SK-N-SH (cell line): Measurements from ENCODE around the gene GPR132. TPM values are rescaled to one million over a fixed set of nuclear protein-coding genes. Genes with fewer than 3 reads are reported as not detected.

Experiments
- CTCF ChIA-PET: fragments of 300-600, 350-600 bp; formaldehyde crosslinking; extraction: SDS; loops from one replicate; lab custom pipeline; 2021; lab: Yijun Ruan, JAX
- POLR2A ChIA-PET: fragments of 350-600 bp; sonication (Branson Sonifier 250); formaldehyde crosslinking; extraction: SDS; loops from one replicate; lab custom pipeline; 2020; ENCODE audit warnings: antibody characterized with exemption, inconsistent platforms; lab: Yijun Ruan, JAX
- DNase-seq: peaks from one replicate; pipeline ENCODE4 v3.0.0; 2012
- H2AFZ ChIP-seq: fragments of 200-600 bp; sonication (generic); 2 replicates; pipeline ENCODE4 v1.8.1; 2016; ENCODE audit warnings: antibody characterized with exemption, mild to moderate bottlenecking, low read depth
- H3F3A ChIP-seq: fragments of 200-600 bp; sonication (generic); replicated peaks from 2 replicates; pipeline ENCODE3; 2016; ENCODE audit warnings: antibody characterized with exemption, mild to moderate bottlenecking; ENCODE audit not compliant: insufficient read depth
- H3K27ac ChIP-seq, 2 experiments: fragments of 200-500 bp in 1 of 2; fragments of 200-600 bp in 1 of 2; sonication (Bioruptor generic) in 1 of 2; sonication (generic), shearing (Covaris generic) in 1 of 2; 2 replicates each; pipeline versions ENCODE4 v1.5.1 to v1.6.1; 2014 to 2016; ENCODE audit warnings: low read depth in 2 of 2, inconsistent platforms in 1 of 2, low read length in 1 of 2, mild to moderate bottlenecking in 1 of 2, mixed read lengths in 1 of 2
- H3K27me3 ChIP-seq: fragments of 200-600 bp; sonication (generic), shearing (Covaris generic); 2 replicates; pipeline ENCODE4 v1.6.1; 2016; ENCODE audit warnings: mixed run types; ENCODE audit not compliant: insufficient read depth
- H3K36me3 ChIP-seq, 2 experiments: fragments of 200-500 bp in 1 of 2; fragments of 200-600 bp in 1 of 2; sonication (Bioruptor generic) in 1 of 2; sonication (generic) in 1 of 2; replicated peaks in 1 of 2; 2 replicates each; pipeline versions ENCODE3 to v1.5.1; 2014 to 2016; ENCODE audit warnings: low read length in 1 of 2, mild to moderate bottlenecking in 1 of 2; ENCODE audit not compliant: insufficient read depth in 2 of 2, control insufficient read depth in 1 of 2
- H3K4me1 ChIP-seq, 2 experiments: fragments of 200-500 bp in 1 of 2; fragments of 200-600 bp in 1 of 2; sonication (Bioruptor generic) in 1 of 2; sonication (generic), shearing (Covaris generic) in 1 of 2; 2 replicates each; pipeline versions ENCODE4 v1.5.1 to v1.6.1; 2014 to 2016; ENCODE audit warnings: low read depth in 1 of 2, low read length in 1 of 2, mixed run types in 1 of 2; ENCODE audit not compliant: insufficient read depth in 2 of 2, control insufficient read depth in 1 of 2
- H3K4me2 ChIP-seq: fragments of 200-600 bp; sonication (generic), shearing (Covaris generic); 2 replicates; pipeline ENCODE4 v1.6.1; 2017; ENCODE audit warnings: mixed run types
- H3K4me3 ChIP-seq, 2 experiments: fragments of 200-500 bp in 1 of 2; fragments of 200-600 bp in 1 of 2; sonication (Bioruptor generic) in 1 of 2; sonication (generic), shearing (Covaris generic) in 1 of 2; 2 replicates each; pipeline versions ENCODE4 v1.5.1 to v1.8.1; 2014 to 2016; ENCODE audit warnings: low read depth in 2 of 2, inconsistent platforms in 1 of 2, low read length in 1 of 2, mild to moderate bottlenecking in 1 of 2, mixed read lengths in 1 of 2, moderate library complexity in 1 of 2
- H3K79me2 ChIP-seq: fragments of 200-600 bp; sonication (generic); 2 replicates; pipeline ENCODE4 v1.8.1; 2017; ENCODE audit warnings: mild to moderate bottlenecking; ENCODE audit not compliant: insufficient read depth
- H3K9ac ChIP-seq: fragments of 200-600 bp; sonication (generic); 2 replicates; pipeline ENCODE4 v1.6.1; 2017; ENCODE audit warnings: mixed run types
- H3K9me2 ChIP-seq: fragments of 200-600 bp; sonication (generic); 2 replicates; pipeline ENCODE4 v1.6.1; 2017; ENCODE audit warnings: mixed run types
- H3K9me3 ChIP-seq: fragments of 200-600 bp; sonication (generic); 2 replicates; pipeline ENCODE4 v1.6.1; 2017; ENCODE audit warnings: mixed run types, mild to moderate bottlenecking, moderate library complexity
- H4K20me1 ChIP-seq: fragments of 200-600 bp; sonication (generic); 2 replicates; pipeline ENCODE4 v1.6.1; 2017; ENCODE audit warnings: mild to moderate bottlenecking, mixed run types; ENCODE audit not compliant: insufficient read depth
- CHD2 ChIP-seq: fragments of 150-350 bp; IDR thresholded peaks from 2 replicates; pipeline ENCODE4 v1.6.1; 2018; ENCODE audit warnings: low read length; ENCODE audit not compliant: partially characterized antibody
- FOXJ3 ChIP-seq: sonication (generic); formaldehyde crosslinking; IDR thresholded peaks from 2 replicates; pipeline ENCODE4 v1.5.1; 2020; ENCODE audit warnings: mild to moderate bottlenecking, missing genetic modification reagents
- GABPA ChIP-seq: IDR thresholded peaks from 2 replicates; pipeline ENCODE4 v1.4.0; 2012; ENCODE audit warnings: low read depth, mild to moderate bottlenecking
- RAD21 ChIP-seq: IDR thresholded peaks from 2 replicates; pipeline ENCODE4 v1.6.1; 2012; ENCODE audit warnings: mild to moderate bottlenecking, low read length
- TAF1 ChIP-seq: IDR thresholded peaks from 2 replicates; pipeline ENCODE4 v1.6.1; 2012; ENCODE audit warnings: low read depth, mild to moderate bottlenecking, low read length, moderate library complexity, borderline replicate concordance
- TCF12 ChIP-seq: IDR thresholded peaks from 2 replicates; pipeline ENCODE4 v1.4.0; 2012
- TEAD4 ChIP-seq: IDR thresholded peaks from 2 replicates; pipeline ENCODE4 v1.4.0; 2012; ENCODE audit warnings: mild to moderate bottlenecking, borderline replicate concordance; ENCODE audit not compliant: insufficient read depth
- WGBS: methylation state at CpG from one replicate; pipeline ENCODE4 v1.1.6; 2017; ENCODE audit warnings: low lambda C conversion rate; 5-methylcytosine and 5-hydroxymethylcytosine counted together
- polyA plus RNA-seq, 3 experiments: library from polyadenylated mRNA; depleted of rRNA; stranded (reverse); fragments of >200 nt; gene quantifications; 2 replicates each; pipeline ENCODE4 v1.2.3, GENCODE V29; 2012
- TF ChIP-seq, protein P1 (sequence below): fragments of 150-350 bp; IDR thresholded peaks from 2 replicates; pipeline ENCODE4 v1.6.1; 2016; ENCODE audit warnings: mild to moderate bottlenecking, low read depth, low read length
- TF ChIP-seq, protein P2 (sequence below): fragments of 200-600 bp; sonication (generic); IDR thresholded peaks from 2 replicates; pipeline ENCODE4 v1.6.1; 2017; ENCODE audit warnings: antibody characterized with exemption, mild to moderate bottlenecking, moderate library complexity
- TF ChIP-seq, protein P3 (sequence below): fragments of 150-350 bp; IDR thresholded peaks from 2 replicates; pipeline ENCODE4 v1.6.1; 2017; ENCODE audit warnings: antibody characterized with exemption, low read length, low read depth, borderline replicate concordance
- TF ChIP-seq, protein P4 (sequence below): IDR thresholded peaks from 2 replicates; pipeline ENCODE4 v1.6.1; 2012; ENCODE audit warnings: mild to moderate bottlenecking, low read depth, low read length, moderate library complexity
- TF ChIP-seq, protein P5 (sequence below): IDR thresholded peaks from 2 replicates; pipeline ENCODE4; 2012

GPR132 gene
- polyA plus RNA-seq, 1 of the 3 experiments (the other 2 are of a cell fraction), result not detected

DNA sequence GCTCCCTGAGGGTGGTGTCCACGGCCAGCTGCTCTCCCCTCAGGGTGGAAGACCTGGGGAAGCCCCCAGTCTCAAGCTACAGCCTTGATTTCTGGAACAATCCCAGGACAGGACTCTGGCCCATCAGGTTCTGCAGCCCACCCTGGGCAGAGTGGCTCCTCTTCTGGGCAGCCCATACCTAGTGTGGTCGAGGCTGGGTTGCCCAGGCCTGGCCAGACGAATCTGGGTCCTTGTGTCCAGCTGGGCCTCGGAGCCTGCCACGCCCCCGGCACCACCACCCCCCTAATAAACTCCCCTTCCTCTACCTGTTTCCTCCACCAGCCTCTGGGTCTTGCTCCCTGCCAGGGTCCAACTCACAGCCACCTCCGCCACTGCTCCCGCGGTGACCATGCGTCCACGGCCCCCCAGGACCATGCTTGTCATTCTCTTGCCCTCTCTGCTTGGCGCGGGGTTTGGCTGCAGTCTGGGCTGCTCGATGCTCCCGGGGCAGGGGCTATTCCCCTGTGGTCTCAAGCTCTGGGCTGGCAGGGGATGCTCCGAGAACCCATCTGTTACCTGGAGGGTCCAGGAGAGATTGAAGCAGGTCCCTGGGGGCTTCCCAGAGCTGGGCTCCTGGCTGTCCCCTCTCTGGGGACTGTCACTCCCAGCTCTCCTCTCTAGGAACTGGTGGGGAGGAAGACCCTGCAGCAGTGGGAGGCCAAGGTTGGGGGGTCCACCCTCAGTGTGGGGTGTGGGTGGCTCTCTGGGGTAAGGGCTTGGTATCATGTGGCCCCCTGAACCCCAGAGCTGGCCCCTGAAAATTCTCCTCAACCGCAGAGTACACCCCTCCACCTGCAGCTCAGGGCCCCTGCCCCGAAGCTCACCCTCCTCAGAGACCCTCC lies 8.7 kb upstream of the GPR132 start (continued):
- TF ChIP-seq, protein P1, sequence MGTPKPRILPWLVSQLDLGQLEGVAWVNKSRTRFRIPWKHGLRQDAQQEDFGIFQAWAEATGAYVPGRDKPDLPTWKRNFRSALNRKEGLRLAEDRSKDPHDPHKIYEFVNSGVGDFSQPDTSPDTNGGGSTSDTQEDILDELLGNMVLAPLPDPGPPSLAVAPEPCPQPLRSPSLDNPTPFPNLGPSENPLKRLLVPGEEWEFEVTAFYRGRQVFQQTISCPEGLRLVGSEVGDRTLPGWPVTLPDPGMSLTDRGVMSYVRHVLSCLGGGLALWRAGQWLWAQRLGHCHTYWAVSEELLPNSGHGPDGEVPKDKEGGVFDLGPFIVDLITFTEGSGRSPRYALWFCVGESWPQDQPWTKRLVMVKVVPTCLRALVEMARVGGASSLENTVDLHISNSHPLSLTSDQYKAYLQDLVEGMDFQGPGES, result no peak
- no peak for TF ChIP-seq TAF1

DNA sequence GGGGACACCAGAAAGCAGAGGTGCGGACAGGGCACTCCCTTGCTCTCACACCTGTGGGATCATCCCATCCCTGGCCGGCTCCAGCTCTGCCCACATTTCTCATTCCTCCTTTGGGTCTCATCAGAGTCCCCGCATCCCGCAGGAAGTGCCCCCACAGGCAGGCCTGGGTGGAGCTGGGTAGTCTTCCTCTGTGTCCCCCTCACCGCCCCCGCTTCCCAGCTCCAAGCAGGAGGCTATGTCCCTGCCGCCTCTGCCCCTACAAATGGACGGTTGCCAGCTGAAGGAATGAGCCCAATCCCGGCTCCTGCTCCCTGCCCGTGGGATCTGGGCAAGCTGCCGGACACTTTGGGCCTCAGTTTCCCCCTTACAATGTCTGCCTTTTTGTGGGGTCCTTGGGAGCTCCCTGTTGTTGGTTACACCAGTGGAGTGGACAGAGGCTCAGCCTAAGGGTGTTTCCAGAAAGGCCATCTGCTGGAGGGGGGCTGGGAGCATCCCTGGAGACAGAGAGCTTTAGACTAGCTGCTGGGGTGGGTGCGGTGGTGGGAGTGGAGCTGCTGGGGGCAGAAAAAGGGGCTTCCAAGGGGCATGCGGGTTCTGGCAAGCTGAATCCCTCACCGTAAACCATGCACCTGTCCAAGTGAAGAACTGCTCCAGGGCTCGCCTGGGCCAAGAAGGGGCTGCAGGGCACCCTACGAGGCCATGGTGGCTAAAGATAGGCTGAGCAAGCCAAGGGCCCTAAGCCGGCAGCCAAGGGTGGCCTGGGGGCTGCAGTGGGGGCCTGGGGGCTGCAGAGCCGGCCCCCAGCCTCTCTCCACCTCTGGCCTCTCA lies 7.9 kb upstream of the GPR132 start:
- ChIA-PET CTCF (interaction anchor here (1.2 to 6.1 kb wide), 5 partner anchors 13 to 177 kb away, joined by 5 to 42 read pairs (median 12); no protein-coding TSS in a partner anchor), POLR2A (interaction anchor here (0.5 kb wide), 1 partner anchor 496 kb away, joined by 3 read pairs; no protein-coding TSS in a partner anchor)
- no peaks in the 10 kb centered on the region for H3K27me3 ChIP-seq
- no peak overlapping the region for H3K27ac ChIP-seq
- no peak overlapping the region for H3K9ac ChIP-seq
- peaks cover 0 to 5% of the 10 kb centered on the region in 2 experiments; a peak in 1 of 4 replicates for H3K4me1 ChIP-seq
- H3K9me3 ChIP-seq, result no peaks in the 10 kb centered on the region
- no peak for DNase-seq
- no peak overlapping the region for H3K4me3 ChIP-seq
- WGBS, result 57% methylated on average over 15 of the region's 18 CpGs
- no peaks in the 10 kb centered on the region for H4K20me1 ChIP-seq
- no peaks in the 10 kb centered on the region for H3K79me2 ChIP-seq
- H3K4me2 ChIP-seq, result no peak overlapping the region
- no peaks in the 10 kb centered on the region for H3K9me2 ChIP-seq
- no peak overlapping the region for H2AFZ ChIP-seq
- H3F3A ChIP-seq, result no peaks in the 10 kb centered on the region
- no peaks in the 10 kb centered on the region for H3K36me3 ChIP-seq
- no peak for TF ChIP-seq CHD2
- TF ChIP-seq, protein P2, sequence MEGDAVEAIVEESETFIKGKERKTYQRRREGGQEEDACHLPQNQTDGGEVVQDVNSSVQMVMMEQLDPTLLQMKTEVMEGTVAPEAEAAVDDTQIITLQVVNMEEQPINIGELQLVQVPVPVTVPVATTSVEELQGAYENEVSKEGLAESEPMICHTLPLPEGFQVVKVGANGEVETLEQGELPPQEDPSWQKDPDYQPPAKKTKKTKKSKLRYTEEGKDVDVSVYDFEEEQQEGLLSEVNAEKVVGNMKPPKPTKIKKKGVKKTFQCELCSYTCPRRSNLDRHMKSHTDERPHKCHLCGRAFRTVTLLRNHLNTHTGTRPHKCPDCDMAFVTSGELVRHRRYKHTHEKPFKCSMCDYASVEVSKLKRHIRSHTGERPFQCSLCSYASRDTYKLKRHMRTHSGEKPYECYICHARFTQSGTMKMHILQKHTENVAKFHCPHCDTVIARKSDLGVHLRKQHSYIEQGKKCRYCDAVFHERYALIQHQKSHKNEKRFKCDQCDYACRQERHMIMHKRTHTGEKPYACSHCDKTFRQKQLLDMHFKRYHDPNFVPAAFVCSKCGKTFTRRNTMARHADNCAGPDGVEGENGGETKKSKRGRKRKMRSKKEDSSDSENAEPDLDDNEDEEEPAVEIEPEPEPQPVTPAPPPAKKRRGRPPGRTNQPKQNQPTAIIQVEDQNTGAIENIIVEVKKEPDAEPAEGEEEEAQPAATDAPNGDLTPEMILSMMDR, result no peak
- TF ChIP-seq FOXJ3 (CRISPR knock-in tag), result no peak
- TF ChIP-seq, protein P3, sequence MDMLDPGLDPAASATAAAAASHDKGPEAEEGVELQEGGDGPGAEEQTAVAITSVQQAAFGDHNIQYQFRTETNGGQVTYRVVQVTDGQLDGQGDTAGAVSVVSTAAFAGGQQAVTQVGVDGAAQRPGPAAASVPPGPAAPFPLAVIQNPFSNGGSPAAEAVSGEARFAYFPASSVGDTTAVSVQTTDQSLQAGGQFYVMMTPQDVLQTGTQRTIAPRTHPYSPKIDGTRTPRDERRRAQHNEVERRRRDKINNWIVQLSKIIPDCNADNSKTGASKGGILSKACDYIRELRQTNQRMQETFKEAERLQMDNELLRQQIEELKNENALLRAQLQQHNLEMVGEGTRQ, result no peak
- TF ChIP-seq TCF12, result no peak
- no peak for TF ChIP-seq GABPA
- TF ChIP-seq, protein P4, sequence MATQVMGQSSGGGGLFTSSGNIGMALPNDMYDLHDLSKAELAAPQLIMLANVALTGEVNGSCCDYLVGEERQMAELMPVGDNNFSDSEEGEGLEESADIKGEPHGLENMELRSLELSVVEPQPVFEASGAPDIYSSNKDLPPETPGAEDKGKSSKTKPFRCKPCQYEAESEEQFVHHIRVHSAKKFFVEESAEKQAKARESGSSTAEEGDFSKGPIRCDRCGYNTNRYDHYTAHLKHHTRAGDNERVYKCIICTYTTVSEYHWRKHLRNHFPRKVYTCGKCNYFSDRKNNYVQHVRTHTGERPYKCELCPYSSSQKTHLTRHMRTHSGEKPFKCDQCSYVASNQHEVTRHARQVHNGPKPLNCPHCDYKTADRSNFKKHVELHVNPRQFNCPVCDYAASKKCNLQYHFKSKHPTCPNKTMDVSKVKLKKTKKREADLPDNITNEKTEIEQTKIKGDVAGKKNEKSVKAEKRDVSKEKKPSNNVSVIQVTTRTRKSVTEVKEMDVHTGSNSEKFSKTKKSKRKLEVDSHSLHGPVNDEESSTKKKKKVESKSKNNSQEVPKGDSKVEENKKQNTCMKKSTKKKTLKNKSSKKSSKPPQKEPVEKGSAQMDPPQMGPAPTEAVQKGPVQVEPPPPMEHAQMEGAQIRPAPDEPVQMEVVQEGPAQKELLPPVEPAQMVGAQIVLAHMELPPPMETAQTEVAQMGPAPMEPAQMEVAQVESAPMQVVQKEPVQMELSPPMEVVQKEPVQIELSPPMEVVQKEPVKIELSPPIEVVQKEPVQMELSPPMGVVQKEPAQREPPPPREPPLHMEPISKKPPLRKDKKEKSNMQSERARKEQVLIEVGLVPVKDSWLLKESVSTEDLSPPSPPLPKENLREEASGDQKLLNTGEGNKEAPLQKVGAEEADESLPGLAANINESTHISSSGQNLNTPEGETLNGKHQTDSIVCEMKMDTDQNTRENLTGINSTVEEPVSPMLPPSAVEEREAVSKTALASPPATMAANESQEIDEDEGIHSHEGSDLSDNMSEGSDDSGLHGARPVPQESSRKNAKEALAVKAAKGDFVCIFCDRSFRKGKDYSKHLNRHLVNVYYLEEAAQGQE, result no peak
- TF ChIP-seq, protein P5, sequence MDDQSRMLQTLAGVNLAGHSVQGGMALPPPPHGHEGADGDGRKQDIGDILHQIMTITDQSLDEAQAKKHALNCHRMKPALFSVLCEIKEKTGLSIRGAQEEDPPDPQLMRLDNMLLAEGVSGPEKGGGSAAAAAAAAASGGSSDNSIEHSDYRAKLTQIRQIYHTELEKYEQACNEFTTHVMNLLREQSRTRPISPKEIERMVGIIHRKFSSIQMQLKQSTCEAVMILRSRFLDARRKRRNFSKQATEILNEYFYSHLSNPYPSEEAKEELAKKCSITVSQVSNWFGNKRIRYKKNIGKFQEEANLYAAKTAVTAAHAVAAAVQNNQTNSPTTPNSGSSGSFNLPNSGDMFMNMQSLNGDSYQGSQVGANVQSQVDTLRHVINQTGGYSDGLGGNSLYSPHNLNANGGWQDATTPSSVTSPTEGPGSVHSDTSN, result no peak
- no peak for TF ChIP-seq RAD21
- no peak for TF ChIP-seq TEAD4
